Astrocyte of the hippocampus (primary cell): ENCODE data around the gene QRFP.
A peak's percentile ranks its signal among the peaks of the same experiment; 100 is the strongest.
"Not testable (repeated sequence)": the region's sequence is repeated elsewhere in the genome, so short reads cannot be mapped to it uniquely, and the experiment has no call there.

Experiments used
- DNase-seq: peaks from one replicate; pipeline ENCODE4 v3.0.0; 2011; ENCODE audit warnings: low read depth, low spot score

The QRFP gene

GRCh38 chr9:130919559-130920145 lies 23.0 kb upstream of the QRFP start:
- DNase-seq: no peak

GRCh38 chr9:130918826-130919558 lies 22.4 kb upstream of the QRFP start:
- DNase-seq: no peak

GRCh38 chr9:130918101-130918825 lies 21.7 kb upstream of the QRFP start:
- DNase-seq: no peak

- DNase-seq: no peak
These were observed 20.8 kb upstream of the QRFP start for GRCh38 chr9:130917168-130917960.

- no peak for DNase-seq
These were observed 18.5 kb upstream of the QRFP start for GRCh38 chr9:130915096-130915447.

- no peak for DNase-seq
These were observed 17.9 kb upstream of the QRFP start for GRCh38 chr9:130914417-130915095.

- DNase-seq: no peak
These were observed 17.2 kb upstream of the QRFP start for GRCh38 chr9:130913599-130914416.

GRCh38 chr9:130912932-130913598 lies 16.5 kb upstream of the QRFP start:
- DNase-seq: peak; percentile 87

GRCh38 chr9:130911254-130912049 lies 14.8 kb upstream of the QRFP start:
- DNase-seq: no peak

- not testable (repeated sequence) for DNase-seq
These were observed 14.1 kb upstream of the QRFP start for GRCh38 chr9:130910670-130911069.

GRCh38 chr9:130910041-130910440 lies 13.4 kb upstream of the QRFP start:
- not testable (repeated sequence) for DNase-seq

- DNase-seq: no peak
These were observed 12.3 kb upstream of the QRFP start for GRCh38 chr9:130908878-130909355.

- DNase-seq: no peak
These were observed 11.7 kb upstream of the QRFP start for GRCh38 chr9:130908146-130908877.

- DNase-seq: no peak
These were observed 10.3 kb upstream of the QRFP start for GRCh38 chr9:130906735-130907416.

GRCh38 chr9:130905902-130906734 lies 9.5 kb upstream of the QRFP start:
- DNase-seq: no peak

GRCh38 chr9:130905125-130905901 lies 8.7 kb upstream of the QRFP start:
- DNase-seq: no peak
